HG03342 (cell line): Measurements from ENCODE around the gene ATG7.
"Not testable (repeated sequence)": the region's sequence is repeated elsewhere in the genome, so short reads cannot be mapped to it uniquely, and the experiment has no call there.

Source experiments
- ATAC-seq: cut with Tn5 transposase; IDR thresholded peaks from one replicate; pipeline ENCODE4 v1.9.1; 2021; ENCODE audit warnings: mild to moderate bottlenecking, moderate library complexity; ENCODE audit not compliant: unreplicated experiment

ATG7 gene

GRCh38 chr3:11291808-11292207, 19.6 kb downstream of the ATG7 start:
- ATAC-seq: no peak

GRCh38 chr3:11297126-11297525, 24.9 kb downstream of the ATG7 start:
- ATAC-seq: no peak

DNA sequence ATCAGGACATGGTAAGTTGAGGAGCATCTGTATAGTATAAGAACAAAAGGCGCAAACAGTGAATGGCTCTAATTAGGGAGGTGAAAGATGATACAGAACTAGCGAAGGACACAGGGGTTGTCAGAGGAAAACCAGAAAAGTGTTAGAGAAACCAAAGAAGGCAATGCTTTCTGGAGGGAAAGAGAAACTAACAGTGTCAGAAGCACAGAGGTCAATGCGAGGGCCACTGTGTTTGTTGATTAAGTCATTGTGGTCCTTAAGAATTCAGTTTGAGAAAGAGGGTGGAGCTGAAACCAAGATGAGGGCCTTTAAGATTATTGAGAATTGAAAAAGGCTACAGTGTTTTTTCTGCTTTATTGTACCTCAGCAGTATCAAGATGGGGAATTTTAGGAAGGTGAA, 28.8 kb downstream of the ATG7 start:
- peak; percentile 90 for ATAC-seq

DNA sequence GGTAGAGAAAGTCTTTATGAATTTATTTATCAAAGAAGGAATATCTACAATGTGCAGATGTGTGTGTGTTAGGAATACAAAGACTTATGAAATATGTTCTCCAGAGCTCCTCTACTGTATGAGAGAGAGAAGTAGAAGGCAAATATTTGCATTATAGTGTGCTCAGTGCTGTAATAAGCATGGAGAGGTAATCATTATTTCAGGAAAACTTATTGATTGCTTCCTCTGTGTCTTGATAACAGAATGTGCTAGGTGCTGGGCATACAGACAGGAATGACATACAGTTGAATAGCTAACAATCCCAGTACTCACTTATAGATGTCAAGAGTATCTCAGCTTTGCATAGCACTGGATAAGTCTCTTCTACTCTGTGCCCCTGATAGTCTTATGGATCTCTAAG, 30.2 kb downstream of the ATG7 start:
- ATAC-seq: no peak

GRCh38 chr3:11304175-11304574, 32.0 kb downstream of the ATG7 start:
- no peak for ATAC-seq

DNA sequence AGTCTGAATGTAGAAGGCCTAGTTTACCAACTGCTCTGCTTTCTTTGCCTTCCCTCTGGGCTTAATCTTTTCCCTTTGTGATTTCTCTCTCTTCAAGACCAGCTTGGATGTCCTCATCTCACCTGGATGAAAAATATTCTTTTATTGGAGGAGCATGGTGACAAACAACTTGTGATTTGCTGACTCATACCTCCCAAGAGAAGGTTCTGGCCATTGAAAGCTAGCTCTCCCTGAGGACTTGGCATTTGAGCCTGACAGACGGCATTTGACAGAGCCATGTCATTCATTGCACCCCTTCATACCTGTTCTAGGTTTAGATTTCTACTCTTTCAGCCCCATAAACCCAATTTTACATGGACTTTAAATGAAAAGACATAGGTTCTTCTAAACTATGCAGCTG, 33.3 kb downstream of the ATG7 start:
- ATAC-seq: no peak

DNA sequence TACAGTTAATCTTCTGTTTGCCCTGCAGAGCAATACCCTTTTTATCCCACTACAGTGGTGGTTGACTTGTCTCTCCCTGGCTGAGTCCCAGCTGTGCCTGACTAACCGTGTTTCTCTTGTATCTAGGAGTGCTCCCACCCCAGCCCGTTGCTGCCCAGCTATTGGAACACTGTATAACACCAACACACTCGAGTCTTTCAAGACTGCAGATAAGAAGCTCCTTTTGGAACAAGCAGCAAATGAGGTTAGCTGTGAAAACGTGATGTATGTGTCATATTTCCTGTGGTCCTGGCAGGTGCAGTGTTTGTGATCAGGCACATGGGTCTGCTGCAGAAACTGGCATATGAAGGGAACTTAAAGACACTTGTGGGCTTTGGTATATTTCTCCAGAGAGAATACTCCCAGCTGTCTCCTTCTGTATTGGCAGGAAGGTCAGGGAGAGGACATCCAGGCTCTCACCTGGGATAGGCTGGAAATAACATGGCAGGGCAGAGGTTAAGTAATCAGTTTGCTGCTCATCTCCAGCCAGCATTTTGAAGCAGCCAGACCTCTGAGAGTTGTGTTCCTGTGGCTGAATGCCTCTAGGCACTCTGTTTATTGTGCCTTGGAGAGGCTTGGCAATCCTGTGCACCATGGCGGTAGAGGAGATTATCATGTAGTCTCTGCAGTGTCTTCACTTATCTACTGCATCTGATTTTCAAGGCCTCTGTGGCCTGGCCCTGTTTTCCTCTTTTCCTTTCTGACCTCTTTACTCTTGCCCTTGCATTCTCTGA, 34.8 kb downstream of the ATG7 start:
- ATAC-seq: no peak

GRCh38 chr3:11307830-11308432, 35.7 kb downstream of the ATG7 start:
- ATAC-seq: no peak

DNA sequence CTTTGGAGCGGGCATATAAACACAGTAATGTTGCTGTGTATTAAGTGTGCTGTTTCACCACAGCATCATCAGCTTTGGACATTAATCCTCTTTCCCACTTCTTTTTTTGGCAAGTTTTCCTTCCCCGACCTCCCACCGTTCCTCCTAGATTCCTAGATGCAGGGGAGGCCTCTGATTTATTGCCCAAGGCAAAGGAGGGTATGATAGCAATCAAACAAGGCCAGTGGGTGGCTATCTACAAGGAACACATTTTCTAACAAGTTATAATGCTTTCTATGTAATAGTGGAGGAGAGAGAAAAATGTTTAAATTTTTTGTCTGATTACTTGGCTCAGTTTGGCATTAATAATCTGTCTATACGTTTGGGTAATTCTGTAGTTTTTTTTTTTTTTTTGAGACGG, 38.1 kb downstream of the ATG7 start:
- no peak for ATAC-seq

GRCh38 chr3:11312166-11312565, 40.0 kb downstream of the ATG7 start:
- ATAC-seq: no peak

GRCh38 chr3:11317300-11317699, 45.1 kb downstream of the ATG7 start:
- ATAC-seq: no peak

DNA sequence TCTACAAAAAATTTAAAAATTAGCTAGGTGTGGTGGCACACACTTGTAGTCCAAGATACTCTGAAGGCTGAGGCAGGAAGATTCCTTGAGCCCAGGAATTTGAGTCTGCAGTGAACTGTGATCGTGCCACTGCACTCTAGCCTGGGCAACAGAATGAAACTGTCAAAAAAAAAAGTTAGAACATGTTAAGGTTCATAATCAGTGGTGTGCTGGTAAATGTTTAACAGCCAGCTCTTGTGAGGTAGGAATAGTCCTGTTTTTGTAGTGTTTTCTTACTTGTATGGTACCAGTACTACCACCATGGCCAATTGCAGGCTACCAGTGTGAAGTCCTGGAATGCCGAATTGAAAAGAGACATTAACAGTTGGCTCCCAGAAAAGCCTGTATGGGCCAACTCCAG, 50.7 kb downstream of the ATG7 start:
- ATAC-seq: no peak

GRCh38 chr3:11323813-11324212, 51.6 kb downstream of the ATG7 start:
- ATAC-seq: no peak

- no peak for ATAC-seq
Observed at GRCh38 chr3:11327619-11328018, 55.4 kb downstream of the ATG7 start.

DNA sequence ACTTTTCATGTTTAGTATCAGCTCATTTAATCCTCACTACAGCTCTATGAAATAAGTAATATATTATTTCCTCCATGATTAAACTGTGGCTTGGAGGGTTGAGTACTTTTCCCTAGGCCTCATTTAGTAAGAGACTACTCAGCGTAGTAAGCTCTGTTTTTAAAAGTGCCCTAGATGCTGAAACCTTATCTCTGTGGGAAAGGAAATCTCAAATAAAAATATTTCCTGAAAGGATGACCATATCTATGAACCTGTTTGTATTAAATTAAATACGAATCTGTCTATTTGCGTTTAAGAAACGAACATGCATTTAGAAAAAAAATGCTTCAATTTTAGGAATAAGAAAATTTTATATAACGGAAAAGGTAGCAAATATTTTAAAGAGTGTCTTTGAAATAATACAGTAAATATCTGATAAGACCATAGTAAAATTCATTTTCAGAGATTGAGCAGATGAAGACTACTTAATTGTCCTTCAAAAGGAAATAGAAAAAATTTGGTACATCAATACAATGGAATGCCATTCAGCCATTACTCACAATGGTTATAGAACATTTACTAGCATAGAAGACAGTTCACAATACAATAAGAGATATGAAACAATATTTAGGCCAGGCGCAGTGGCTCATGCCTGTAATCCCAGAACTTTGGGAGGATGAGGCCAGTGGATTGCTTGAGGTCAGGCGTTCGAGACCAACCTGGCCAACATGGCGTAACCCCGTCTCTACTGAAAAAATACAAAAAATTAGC, 56.2 kb downstream of the ATG7 start:
- no peak for ATAC-seq

DNA sequence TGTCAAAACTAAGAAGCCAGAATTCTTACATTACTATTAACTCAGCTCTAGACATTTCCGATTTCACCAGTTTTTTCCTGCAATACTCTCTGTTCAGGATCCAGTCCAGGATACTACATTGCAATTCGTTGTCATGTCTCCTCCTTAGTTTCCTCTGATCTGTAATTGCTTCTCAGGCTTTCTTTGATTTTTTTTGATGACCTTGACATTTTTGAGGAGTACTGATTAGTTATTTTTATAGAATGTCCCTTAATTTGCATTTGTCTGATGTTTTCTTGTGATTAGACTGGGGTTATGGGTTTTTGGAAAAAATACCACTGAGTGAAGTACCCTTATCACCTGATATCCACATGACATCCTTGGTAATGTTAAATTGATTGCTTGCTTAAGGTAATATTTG, 57.6 kb downstream of the ATG7 start:
- ATAC-seq: no peak

- no peak for ATAC-seq
Observed at GRCh38 chr3:11331101-11331500, 58.9 kb downstream of the ATG7 start.

GRCh38 chr3:11335056-11335608, 62.9 kb downstream of the ATG7 start:
- peak; percentile 61 for ATAC-seq

- no peak for ATAC-seq
Observed at GRCh38 chr3:11339541-11339940, 67.3 kb downstream of the ATG7 start.

GRCh38 chr3:11346416-11346815, 74.2 kb downstream of the ATG7 start:
- ATAC-seq: no peak

DNA sequence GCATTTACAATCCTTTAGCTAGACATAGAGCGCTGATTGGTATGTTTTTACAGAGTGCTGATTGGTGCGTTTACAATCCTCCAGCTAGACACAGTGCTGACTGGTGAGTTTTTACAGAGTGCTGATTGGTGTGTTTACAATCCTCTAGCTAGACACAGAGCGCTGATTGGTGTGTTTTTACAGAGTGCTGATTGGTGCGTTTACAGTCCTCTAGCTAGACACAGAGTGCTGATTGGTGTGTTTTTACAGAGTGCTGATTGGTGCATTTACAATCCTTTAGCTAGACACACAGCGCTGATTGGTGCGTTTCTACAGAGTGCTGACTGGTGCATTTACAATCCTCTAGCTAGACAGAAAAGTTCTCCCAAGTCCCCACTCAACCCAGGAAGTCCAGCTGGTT, 76.7 kb downstream of the ATG7 start:
- ATAC-seq: not testable (repeated sequence)

DNA sequence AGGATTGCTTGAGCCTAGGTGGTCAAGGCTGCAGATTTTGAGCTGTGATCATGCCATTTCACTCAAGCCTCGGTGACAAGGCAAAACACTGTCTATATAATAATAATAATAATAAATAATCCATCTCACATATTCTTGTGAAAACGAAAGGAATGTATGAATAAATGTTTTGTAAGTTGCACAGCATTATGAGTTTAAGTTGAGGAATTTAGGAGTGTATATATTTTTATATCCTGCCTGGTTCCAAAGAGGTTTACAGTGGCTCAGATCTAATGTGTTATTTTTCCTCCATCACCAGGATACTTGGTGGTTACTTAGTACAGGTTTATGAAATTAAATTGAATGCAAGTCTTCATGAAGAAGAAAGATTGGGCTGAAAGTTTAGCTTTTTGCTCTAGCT, 77.2 kb downstream of the ATG7 start:
- ATAC-seq: no peak
